HepG2 (cell line): ENCODE measurements around the gene LEPR. TPM values are rescaled to one million over a fixed set of nuclear protein-coding genes. Genes with fewer than 3 reads are reported as not detected.

Experiments
- ARID2 ChIP-seq: sonication (generic); formaldehyde crosslinking; IDR thresholded peaks from 2 replicates; pipeline ENCODE4 v1.8.1; 2022; ENCODE audit warnings: mild to moderate bottlenecking, missing genetic modification reagents, borderline replicate concordance
- CTCF ChIP-seq: sonication (generic); formaldehyde crosslinking; IDR thresholded peaks from 2 replicates; pipeline ENCODE4 v1.5.0; 2020; ENCODE audit warnings: mild to moderate bottlenecking, missing genetic modification reagents, moderate library complexity
- HDAC2 ChIP-seq: sonication (generic); formaldehyde crosslinking; IDR thresholded peaks from 2 replicates; pipeline ENCODE4 v1.4.0; 2020; ENCODE audit warnings: missing genetic modification reagents
- MEIS2 ChIP-seq: sonication (generic); formaldehyde crosslinking; IDR thresholded peaks from 2 replicates; pipeline ENCODE4 v1.9.0; 2021; ENCODE audit warnings: mild to moderate bottlenecking, missing genetic modification reagents
- TCF12 ChIP-seq, 2 experiments: fragments of 450-650 bp in 1 of 2; sonication (generic) in 1 of 2; formaldehyde crosslinking in 1 of 2; IDR thresholded peaks; 2 replicates each; pipeline versions ENCODE4 v1.6.1 to v1.8.0; 2017 to 2022; ENCODE audit warnings: antibody characterized with exemption in 1 of 2, mild to moderate bottlenecking in 1 of 2, missing genetic modification reagents in 1 of 2, moderate library complexity in 1 of 2
- THRA ChIP-seq: sonication (generic); formaldehyde crosslinking; IDR thresholded peaks from 2 replicates; pipeline ENCODE4 v1.4.0; 2020; ENCODE audit warnings: missing genetic modification reagents, borderline replicate concordance
- ZNF335 ChIP-seq: sonication (generic); formaldehyde crosslinking; IDR thresholded peaks from 2 replicates; pipeline ENCODE4 v1.4.0; 2020; ENCODE audit warnings: missing genetic modification reagents
- ZNF383 ChIP-seq: sonication (generic); formaldehyde crosslinking; IDR thresholded peaks from 2 replicates; pipeline ENCODE4 v1.4.0; 2020; ENCODE audit warnings: missing genetic modification reagents, mild to moderate bottlenecking, borderline replicate concordance
- ZNF432 ChIP-seq: sonication (generic); formaldehyde crosslinking; IDR thresholded peaks from 2 replicates; pipeline ENCODE4 v1.5.0; 2020; ENCODE audit warnings: missing genetic modification reagents, mild to moderate bottlenecking, borderline replicate concordance
- ZNF556 ChIP-seq: sonication (generic); formaldehyde crosslinking; IDR thresholded peaks from 2 replicates; pipeline ENCODE4 v1.4.0; 2020; ENCODE audit warnings: mild to moderate bottlenecking, missing genetic modification reagents, borderline replicate concordance
- ZNF598 ChIP-seq: sonication (generic); formaldehyde crosslinking; IDR thresholded peaks from 2 replicates; pipeline ENCODE4 v1.5.1; 2020; ENCODE audit warnings: mild to moderate bottlenecking, missing genetic modification reagents, borderline replicate concordance
- ZNF607 ChIP-seq: sonication (generic); formaldehyde crosslinking; IDR thresholded peaks from 2 replicates; pipeline ENCODE4 v1.5.1; 2020; ENCODE audit warnings: missing genetic modification reagents, mild to moderate bottlenecking, borderline replicate concordance
- ZSCAN20 ChIP-seq: sonication (generic); formaldehyde crosslinking; IDR thresholded peaks from 2 replicates; pipeline ENCODE4 v1.4.0; 2020; ENCODE audit warnings: missing genetic modification reagents, mild to moderate bottlenecking, borderline replicate concordance
- polyA plus RNA-seq, 8 experiments: library from polyadenylated mRNA; depleted of rRNA in 3 of 8; stranded (reverse) in 7 of 8; unstranded in 1 of 8; fragments of >200 nt; fragmentation: Illumina TruSeq in 4 of 8; extraction: Trizol in 4 of 8; gene quantifications; 2 replicates each; pipeline versions ENCODE4 v1.2.1 to v1.2.3, GENCODE V29; 2011 to 2016; ENCODE audit warnings: low read depth in 4 of 8, missing spikeins in 1 of 8, mixed read lengths in 1 of 8; ENCODE audit not compliant: insufficient read depth in 1 of 8
- total RNA-seq, 5 experiments: library from RNA; depleted of rRNA; stranded (reverse); fragments of >200 nt; fragmentation: Illumina TruSeq; extraction: Trizol; gene quantifications; 2 replicates each; pipeline ENCODE4 v1.2.3, GENCODE V29; 2016; ENCODE audit warnings: low read depth in 1 of 5
- TF ChIP-seq, protein P1 (sequence below): sonication (generic); formaldehyde crosslinking; IDR thresholded peaks from 2 replicates; pipeline ENCODE4 v1.5.0; 2020; ENCODE audit warnings: mild to moderate bottlenecking, missing genetic modification reagents
- TF ChIP-seq, protein P2 (sequence below): sonication (generic); formaldehyde crosslinking; IDR thresholded peaks from 2 replicates; pipeline ENCODE4 v1.8.0; 2022; ENCODE audit warnings: missing genetic modification reagents, mild to moderate bottlenecking, moderate library complexity, borderline replicate concordance
- TF ChIP-seq, protein P3 (sequence below): IDR thresholded peaks from 2 replicates; pipeline ENCODE4 v1.6.1; 2016; ENCODE audit warnings: low read depth, control low read depth
- TF ChIP-seq, protein P4 (sequence below): IDR thresholded peaks from 2 replicates; pipeline ENCODE4 v1.6.1; 2016; ENCODE audit warnings: low read depth

The LEPR gene
- total and polyA plus RNA-seq, 2 of the 13 experiments (the other 11 are each of a cell fraction or from before 2014, with no cell fraction given), result 0.60 to 1.7 TPM

DNA sequence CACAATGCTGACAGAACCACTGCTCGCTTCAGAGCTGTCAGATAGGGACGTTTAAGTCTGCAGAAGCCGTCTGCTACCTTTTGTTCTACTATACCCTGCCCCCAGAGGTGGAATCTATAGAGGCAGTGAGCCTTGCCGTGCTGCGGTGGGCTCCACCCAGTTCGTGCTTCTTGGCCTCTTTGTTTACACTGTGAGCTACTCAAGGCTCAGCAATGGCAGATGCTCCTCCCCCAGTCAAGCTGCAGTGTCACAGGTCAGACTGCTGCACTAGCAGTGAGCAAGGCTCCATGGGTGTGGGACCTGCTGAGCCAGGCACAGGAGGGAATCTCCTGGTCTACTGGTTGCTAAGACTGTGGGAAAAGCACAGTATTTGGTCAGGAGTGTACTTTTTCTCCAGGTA lies 47.1 kb downstream of the LEPR start (continued):
- TF ChIP-seq, protein P1, sequence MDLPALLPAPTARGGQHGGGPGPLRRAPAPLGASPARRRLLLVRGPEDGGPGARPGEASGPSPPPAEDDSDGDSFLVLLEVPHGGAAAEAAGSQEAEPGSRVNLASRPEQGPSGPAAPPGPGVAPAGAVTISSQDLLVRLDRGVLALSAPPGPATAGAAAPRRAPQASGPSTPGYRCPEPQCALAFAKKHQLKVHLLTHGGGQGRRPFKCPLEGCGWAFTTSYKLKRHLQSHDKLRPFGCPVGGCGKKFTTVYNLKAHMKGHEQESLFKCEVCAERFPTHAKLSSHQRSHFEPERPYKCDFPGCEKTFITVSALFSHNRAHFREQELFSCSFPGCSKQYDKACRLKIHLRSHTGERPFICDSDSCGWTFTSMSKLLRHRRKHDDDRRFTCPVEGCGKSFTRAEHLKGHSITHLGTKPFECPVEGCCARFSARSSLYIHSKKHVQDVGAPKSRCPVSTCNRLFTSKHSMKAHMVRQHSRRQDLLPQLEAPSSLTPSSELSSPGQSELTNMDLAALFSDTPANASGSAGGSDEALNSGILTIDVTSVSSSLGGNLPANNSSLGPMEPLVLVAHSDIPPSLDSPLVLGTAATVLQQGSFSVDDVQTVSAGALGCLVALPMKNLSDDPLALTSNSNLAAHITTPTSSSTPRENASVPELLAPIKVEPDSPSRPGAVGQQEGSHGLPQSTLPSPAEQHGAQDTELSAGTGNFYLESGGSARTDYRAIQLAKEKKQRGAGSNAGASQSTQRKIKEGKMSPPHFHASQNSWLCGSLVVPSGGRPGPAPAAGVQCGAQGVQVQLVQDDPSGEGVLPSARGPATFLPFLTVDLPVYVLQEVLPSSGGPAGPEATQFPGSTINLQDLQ (CRISPR knock-in tag), result no peak
- peak; percentile 81; the same call in 1 of the 2 replicates for TF ChIP-seq THRA
- TF ChIP-seq ZNF335 (CRISPR knock-in tag), result 0 out of 2 replicates have a peak, but pooled peaks have one; percentile 28
- TF ChIP-seq ZNF607 (CRISPR knock-in tag), result peak; percentile 33; the same call in 1 of the 2 replicates
- TF ChIP-seq ZNF556 (CRISPR knock-in tag), result peak; percentile 50; the same call in 1 of the 2 replicates
- no peak for TF ChIP-seq TCF12 (IDR thresholded peaks at IDR 0.05)
- no peak; the same call in 1 of the 2 replicates for TF ChIP-seq TCF12 (CRISPR knock-in tag; IDR thresholded peaks at IDR 0.05)
- TF ChIP-seq MEIS2 (CRISPR knock-in tag), result peak; percentile 91
- TF ChIP-seq, protein P2, sequence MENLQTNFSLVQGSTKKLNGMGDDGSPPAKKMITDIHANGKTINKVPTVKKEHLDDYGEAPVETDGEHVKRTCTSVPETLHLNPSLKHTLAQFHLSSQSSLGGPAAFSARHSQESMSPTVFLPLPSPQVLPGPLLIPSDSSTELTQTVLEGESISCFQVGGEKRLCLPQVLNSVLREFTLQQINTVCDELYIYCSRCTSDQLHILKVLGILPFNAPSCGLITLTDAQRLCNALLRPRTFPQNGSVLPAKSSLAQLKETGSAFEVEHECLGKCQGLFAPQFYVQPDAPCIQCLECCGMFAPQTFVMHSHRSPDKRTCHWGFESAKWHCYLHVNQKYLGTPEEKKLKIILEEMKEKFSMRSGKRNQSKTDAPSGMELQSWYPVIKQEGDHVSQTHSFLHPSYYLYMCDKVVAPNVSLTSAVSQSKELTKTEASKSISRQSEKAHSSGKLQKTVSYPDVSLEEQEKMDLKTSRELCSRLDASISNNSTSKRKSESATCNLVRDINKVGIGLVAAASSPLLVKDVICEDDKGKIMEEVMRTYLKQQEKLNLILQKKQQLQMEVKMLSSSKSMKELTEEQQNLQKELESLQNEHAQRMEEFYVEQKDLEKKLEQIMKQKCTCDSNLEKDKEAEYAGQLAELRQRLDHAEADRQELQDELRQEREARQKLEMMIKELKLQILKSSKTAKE, result peak; percentile 81
- TF ChIP-seq ZNF432 (CRISPR knock-in tag), result no peak
- TF ChIP-seq, protein P3, sequence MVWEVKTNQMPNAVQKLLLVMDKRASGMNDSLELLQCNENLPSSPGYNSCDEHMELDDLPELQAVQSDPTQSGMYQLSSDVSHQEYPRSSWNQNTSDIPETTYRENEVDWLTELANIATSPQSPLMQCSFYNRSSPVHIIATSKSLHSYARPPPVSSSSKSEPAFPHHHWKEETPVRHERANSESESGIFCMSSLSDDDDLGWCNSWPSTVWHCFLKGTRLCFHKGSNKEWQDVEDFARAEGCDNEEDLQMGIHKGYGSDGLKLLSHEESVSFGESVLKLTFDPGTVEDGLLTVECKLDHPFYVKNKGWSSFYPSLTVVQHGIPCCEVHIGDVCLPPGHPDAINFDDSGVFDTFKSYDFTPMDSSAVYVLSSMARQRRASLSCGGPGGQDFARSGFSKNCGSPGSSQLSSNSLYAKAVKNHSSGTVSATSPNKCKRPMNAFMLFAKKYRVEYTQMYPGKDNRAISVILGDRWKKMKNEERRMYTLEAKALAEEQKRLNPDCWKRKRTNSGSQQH (CRISPR knock-in tag), result 0 out of 2 replicates have a peak, but pooled peaks have one; percentile 78
- TF ChIP-seq ZNF383, result no peak
- peak; percentile 57 for TF ChIP-seq CTCF (CRISPR knock-in tag)
- TF ChIP-seq HDAC2, result peak; percentile 93
- no peak for TF ChIP-seq ZSCAN20 (CRISPR knock-in tag)
- TF ChIP-seq, protein P4, sequence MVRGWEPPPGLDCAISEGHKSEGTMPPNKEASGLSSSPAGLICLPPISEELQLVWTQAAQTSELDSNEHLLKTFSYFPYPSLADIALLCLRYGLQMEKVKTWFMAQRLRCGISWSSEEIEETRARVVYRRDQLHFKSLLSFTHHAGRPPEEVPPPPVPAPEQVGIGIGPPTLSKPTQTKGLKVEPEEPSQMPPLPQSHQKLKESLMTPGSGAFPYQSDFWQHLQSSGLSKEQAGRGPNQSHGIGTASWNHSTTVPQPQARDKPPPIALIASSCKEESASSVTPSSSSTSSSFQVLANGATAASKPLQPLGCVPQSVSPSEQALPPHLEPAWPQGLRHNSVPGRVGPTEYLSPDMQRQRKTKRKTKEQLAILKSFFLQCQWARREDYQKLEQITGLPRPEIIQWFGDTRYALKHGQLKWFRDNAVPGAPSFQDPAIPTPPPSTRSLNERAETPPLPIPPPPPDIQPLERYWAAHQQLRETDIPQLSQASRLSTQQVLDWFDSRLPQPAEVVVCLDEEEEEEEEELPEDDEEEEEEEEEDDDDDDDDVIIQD (CRISPR knock-in tag), result peak; percentile 59; the same call in 1 of the 2 replicates
- no peak for TF ChIP-seq ARID2 (CRISPR knock-in tag)
- TF ChIP-seq ZNF598, result peak; percentile 49; the same call in 1 of the 2 replicates
